A549 treated with AZD2906 at 1 μM for 4 hours (cell line): ENCODE data around the gene SGPL1. TPM values are rescaled to one million over a fixed set of nuclear protein-coding genes. Genes with fewer than 3 reads are reported as not detected.

Experiments used
- total RNA-seq: library from RNA; stranded (reverse); fragments of 200-300 nt; extraction: Qiagen RNA extraction; gene quantifications from 5 replicates; pipeline ENCODE4 v1.2.3, GENCODE V29; 2022

SGPL1 gene, protein sequence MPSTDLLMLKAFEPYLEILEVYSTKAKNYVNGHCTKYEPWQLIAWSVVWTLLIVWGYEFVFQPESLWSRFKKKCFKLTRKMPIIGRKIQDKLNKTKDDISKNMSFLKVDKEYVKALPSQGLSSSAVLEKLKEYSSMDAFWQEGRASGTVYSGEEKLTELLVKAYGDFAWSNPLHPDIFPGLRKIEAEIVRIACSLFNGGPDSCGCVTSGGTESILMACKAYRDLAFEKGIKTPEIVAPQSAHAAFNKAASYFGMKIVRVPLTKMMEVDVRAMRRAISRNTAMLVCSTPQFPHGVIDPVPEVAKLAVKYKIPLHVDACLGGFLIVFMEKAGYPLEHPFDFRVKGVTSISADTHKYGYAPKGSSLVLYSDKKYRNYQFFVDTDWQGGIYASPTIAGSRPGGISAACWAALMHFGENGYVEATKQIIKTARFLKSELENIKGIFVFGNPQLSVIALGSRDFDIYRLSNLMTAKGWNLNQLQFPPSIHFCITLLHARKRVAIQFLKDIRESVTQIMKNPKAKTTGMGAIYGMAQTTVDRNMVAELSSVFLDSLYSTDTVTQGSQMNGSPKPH
- total RNA-seq, result 24.3 to 38.2 TPM (median 27.3 TPM) in 5 replicates

DNA sequence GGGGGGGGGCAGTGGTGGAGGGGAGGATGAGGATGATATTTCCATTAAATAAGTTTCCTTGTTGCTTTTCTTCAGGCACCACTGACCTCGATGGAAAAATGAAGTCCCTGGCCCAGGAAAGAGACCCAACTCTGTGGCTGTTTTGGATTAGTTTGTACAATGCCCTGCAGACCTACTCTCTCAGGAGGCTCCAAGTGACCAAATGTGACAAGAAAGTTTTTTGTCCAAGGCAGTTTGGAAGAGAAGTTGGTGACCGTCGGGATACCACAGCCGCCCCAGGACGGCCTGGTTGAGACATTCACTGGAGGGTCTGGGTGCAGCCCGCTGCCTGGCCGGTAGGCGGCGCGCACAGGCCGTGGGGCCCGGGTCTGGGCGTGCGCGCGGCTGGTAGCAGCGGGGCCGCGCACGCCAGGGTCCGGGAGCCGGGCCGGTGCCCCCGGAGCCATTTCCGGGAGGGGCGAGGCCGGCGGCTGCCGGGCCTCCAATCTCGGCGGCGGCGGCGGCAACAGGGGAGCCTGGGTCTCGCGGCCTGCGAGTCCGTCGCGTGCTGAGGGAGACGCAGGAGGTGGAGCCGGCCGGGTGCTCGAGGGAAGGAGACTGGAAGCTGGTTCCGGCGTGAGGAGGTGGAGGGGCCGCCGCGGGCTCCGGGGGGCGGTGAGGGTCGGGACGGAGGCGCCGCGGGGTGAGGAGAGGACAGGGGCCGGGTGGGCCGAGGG is at the start of gene SGPL1:
TSS of gene SGPL1 (plus strand) at position 445 of the 716 bp plus-strand sequence. CDS start 906 bp downstream, outside the sequence.

DNA sequence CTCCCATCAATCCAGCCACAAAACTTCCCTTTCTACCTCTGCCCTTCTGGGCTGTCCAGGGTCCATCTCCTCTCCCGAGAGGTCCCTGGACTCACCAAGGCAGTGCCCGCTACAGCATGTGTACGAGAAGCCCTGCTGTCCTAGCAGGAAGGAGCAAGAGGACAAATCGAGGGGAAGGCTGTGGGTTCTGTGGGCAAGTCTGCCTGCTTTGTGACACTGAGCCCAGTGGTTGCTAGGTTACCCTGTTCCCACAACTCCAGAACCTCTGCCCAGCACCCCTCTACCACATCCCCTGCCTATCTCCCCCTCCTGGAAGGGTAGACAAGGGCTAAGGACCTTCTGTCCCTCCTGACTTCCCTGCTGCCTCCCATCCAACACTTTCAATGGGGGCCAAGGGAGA is 30.6 kb upstream of the SGPL1 start, which contains the start of gene TBATA:
TSS of gene TBATA (minus strand) at position 188 of the 400 bp plus-strand sequence. CDS start 1,998 bp downstream, outside the sequence.

DNA sequence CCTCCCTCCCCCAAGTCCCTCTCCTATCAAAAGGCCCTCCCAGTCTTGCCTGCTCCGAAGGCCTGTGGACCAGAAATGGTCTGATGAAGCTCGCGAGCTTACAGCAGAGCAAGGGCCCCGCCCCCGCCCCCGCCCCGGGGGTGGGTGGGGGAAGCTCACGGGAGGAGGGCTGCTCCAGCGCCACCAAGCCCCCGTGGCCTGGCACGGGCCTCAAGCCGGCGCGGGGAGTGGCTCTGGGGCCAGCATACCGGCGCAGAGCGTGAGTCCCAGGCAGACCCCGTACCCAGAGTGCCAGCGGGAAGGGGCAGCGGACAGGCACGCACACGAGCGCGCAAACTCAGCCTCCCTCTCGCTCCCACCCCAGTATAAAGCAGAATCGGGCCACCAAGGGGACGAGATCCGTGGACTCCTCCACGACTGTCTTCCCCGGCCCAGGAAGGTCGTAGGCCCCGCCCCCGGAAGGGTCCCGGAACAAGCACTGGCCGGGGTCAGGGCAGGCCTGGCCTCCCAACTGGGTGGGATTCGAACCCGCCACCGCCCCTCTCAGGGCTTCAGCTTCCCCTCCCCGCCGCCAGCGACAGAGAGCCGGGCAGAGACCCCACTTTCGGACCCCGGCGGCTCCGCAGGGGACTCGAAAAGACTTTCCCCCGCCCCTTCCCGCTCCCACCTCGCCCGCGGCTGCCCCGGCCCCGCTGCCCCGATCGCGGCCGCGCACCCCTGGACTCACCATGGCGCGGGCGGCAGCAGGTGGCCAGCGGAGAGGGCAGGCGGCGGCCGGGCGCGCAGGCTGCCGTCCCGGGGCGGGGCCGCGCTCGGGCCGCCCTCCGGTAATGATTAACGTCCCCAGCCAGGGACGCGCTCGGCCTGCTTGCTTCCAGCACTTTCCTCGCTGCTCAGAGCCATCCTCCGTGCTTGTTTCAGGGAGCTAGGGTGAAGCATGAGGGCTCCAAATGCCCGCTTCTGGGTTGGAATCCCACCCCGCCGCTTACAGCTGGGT is 72.4 kb downstream of the SGPL1 start, which contains the start of gene PCBD1:
TSS of gene PCBD1 (minus strand) at position 762 of the 997 bp plus-strand sequence. CDS start at position 730, 32 bp downstream.

Other genes starting within 250 kb of the SGPL1 start
- 0.03 TPM in 1 of 5 replicates, not detected in the others for gene PRF1, start 213.2 kb upstream of the SGPL1 start, total RNA-seq
- 0.09 to 0.26 TPM (median 0.13 TPM) in 5 replicates for gene ADAMTS14, start 143.4 kb upstream of the SGPL1 start, total RNA-seq
- gene TBATA, start 30.6 kb upstream of the SGPL1 start, total RNA-seq, result not detected in 5 replicates
- gene PCBD1, start 72.6 kb downstream of the SGPL1 start, total RNA-seq, result 182 to 253 TPM (median 230 TPM) in 5 replicates